ENCODE data around the gene SEMA5B. TPM values are rescaled to one million over a fixed set of nuclear protein-coding genes. Genes with fewer than 3 reads are reported as not detected.

The SEMA5B gene
- total and polyA plus RNA-seq, 9 of the 15 experiments (the other 6 are each of a cell fraction or from before 2014, with no cell fraction given) = not detected

DNA sequence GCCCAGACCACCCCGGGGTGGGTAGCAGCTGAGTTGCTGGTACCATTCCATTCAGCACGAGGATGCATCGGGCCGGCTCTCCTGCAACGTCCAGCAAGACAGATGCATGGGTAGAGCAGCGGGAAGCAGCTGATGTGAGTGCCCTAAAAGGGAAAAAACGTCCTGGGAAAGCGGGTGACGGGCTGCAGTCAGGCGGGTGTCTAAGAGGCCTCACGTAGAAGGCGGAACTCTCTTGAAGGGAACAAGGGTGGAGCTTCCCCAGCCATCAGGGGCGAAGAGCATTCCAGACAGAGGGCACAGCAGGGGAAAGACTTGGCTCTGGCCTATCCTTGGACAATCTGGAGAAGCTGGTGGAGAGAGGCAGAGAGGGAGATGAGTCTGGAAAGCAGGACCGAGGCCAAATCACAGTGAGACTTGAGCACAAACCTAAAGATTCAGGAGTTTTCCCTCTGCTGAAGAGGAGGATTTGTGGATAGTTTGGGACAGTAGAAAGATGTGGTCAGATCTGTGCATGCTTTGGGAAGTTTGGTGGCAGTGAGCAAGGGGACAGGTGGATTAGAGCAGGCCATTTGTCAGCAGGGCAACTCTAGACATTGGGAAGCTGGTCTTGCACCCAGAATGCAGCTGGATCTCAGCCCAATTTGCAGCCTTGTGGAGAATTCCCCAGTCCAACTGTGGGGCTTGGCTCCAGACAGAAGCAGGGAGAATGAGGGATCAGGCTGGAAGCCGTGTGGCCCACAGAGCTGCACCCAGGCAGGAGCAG, 70.7 kb downstream of the SEMA5B start:
- no TSS peak for BruUV-seq (replicated peaks)
- Histone ChIP-seq H3K4me2 (ENCODE audit: insufficient read depth, low read length) (no peak overlapping the region), H3K9ac (ENCODE audit: insufficient read depth in 1 of 2, low read depth in 2 of 2, low read length in 2 of 2) (no peak overlapping the region), H3K27me3 (ENCODE audit: control insufficient read depth in 2 of 2, insufficient read depth in 2 of 2, low read length in 2 of 2) (peaks cover 8 to 36% of the 10 kb centered on the region in 2 experiments; a peak in 3 of 5 replicates), H4K20me1 (replicated peaks; ENCODE audit: control insufficient read depth, insufficient read depth, low read length) (no peaks in the 10 kb centered on the region; the same call in 1 of the 2 replicates), H2AFZ (ENCODE audit: low read depth, low read length) (no peak overlapping the region), H3K4me3 (no peak overlapping the region), H3K4me1 (replicated peaks in 1 of 2; ENCODE audit: control insufficient read depth in 2 of 2, insufficient read depth in 2 of 2, low read length in 2 of 2) (no peaks in the 10 kb centered on the region), H3K9me3 (replicated peaks; ENCODE audit: control insufficient read depth, insufficient read depth, low read depth, low read length) (no peaks in the 10 kb centered on the region), H3K79me2 (ENCODE audit: control insufficient read depth, insufficient read depth, low read length) (no peaks in the 10 kb centered on the region), H3K27ac (ENCODE audit: extremely low read depth, low read depth, low read length) (no peak overlapping the region), H3K36me3 (ENCODE audit: control insufficient read depth, insufficient read depth, low read length) (no peaks in the 10 kb centered on the region), H3K9me1 (ENCODE audit: control insufficient read depth, insufficient read depth, low read length) (no peaks in the 10 kb centered on the region)
- ATAC-seq (no peak), FAIRE-seq (no peak), DNase-seq (ENCODE audit: extremely low read depth in 1 of 4, low spot score in 3 of 4) (no peak)
- 0% methylated on average over 13 of the region's 15 CpGs for WGBS (ENCODE audit: insufficient coverage, low coverage, missing lambda C conversion rate)
- POLR2A ChIA-PET = interaction anchor here (0.7 to 1.1 kb wide), 3 partner anchors 8 to 598 kb away, joined by 3 read pairs; no protein-coding TSS in a partner anchor
- in situ Hi-C loops (cut with MboI) (no loop called here), intact Hi-C loops (cut with micrococcal nuclease) (no loop called here)
- CTCF ChIA-PET (ENCODE audit: low intra/inter-chr PET ratio) = no interaction called here
- TF ChIP-seq ZNF778 (CRISPR knock-in tag; IDR thresholded peaks at IDR 0.05) = no peak
- no peak for TF ChIP-seq L3MBTL2 (IDR thresholded peaks at IDR 0.05)
- no peak for TF ChIP-seq ZFP36 (IDR thresholded peaks at IDR 0.05; ENCODE audit: low read depth, low read length, partially characterized antibody)

DNA sequence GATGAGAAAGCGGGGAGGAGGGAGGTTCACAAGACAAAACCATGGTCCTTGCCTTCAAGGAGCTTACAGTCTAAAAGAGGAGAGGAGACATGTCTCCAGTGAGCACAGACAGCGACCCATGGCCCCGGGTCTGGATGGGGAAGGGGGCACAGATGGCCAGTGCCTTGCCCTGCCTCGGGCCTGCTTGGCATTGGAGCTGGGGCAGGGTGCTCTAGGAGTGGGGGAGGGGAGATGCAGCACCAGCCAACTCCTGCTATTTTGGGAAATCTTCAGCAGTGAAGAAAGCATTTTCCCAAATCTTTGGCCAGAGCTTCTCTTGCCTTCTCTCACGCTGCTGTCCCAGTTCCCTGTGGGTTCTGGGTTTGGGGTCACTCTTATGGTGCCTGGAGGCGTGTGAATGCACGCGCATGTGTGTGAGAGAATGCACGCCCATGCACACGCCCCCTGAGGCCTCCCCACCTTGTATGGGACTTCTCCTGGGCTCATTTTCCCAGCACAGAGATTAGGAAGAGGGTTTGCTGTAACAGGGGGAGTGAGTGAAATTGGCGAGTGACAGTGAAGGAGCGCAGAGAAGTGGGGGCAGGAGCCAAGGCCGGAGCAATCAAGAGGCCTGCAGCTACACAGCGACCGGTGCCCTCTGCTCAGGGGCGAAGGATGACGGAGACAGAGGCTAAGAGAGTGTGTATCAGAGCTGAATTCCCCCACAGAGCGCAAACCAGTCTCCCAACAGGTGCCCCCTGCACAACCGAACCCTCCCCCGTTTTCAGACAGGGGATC, 71.5 kb downstream of the SEMA5B start:
- FAIRE-seq (no peak), DNase-seq (ENCODE audit: extremely low read depth in 1 of 4, low spot score in 3 of 4) (no peak), ATAC-seq (no peak)
- Histone ChIP-seq H3K4me1 (replicated peaks in 1 of 2; ENCODE audit: control insufficient read depth in 2 of 2, insufficient read depth in 2 of 2, low read length in 2 of 2) (no peaks in the 10 kb centered on the region), H3K36me3 (ENCODE audit: control insufficient read depth, insufficient read depth, low read length) (no peaks in the 10 kb centered on the region), H3K9me3 (replicated peaks; ENCODE audit: control insufficient read depth, insufficient read depth, low read depth, low read length) (no peaks in the 10 kb centered on the region), H2AFZ (ENCODE audit: low read depth, low read length) (no peak overlapping the region), H3K4me3 (no peak overlapping the region), H3K9ac (ENCODE audit: insufficient read depth in 1 of 2, low read depth in 2 of 2, low read length in 2 of 2) (no peak overlapping the region), H3K79me2 (ENCODE audit: control insufficient read depth, insufficient read depth, low read length) (no peaks in the 10 kb centered on the region), H3K4me2 (ENCODE audit: insufficient read depth, low read length) (no peak overlapping the region), H3K27ac (ENCODE audit: extremely low read depth, low read depth, low read length) (no peak overlapping the region), H4K20me1 (replicated peaks; ENCODE audit: control insufficient read depth, insufficient read depth, low read length) (no peaks in the 10 kb centered on the region; the same call in 1 of the 2 replicates), H3K27me3 (ENCODE audit: control insufficient read depth in 2 of 2, insufficient read depth in 2 of 2, low read length in 2 of 2) (peaks cover 7 to 32% of the 10 kb centered on the region in 2 experiments; a peak in 3 of 5 replicates), H3K9me1 (ENCODE audit: control insufficient read depth, insufficient read depth, low read length) (no peaks in the 10 kb centered on the region)
- CTCF ChIA-PET (ENCODE audit: low intra/inter-chr PET ratio) = no interaction called here
- BruUV-seq (replicated peaks) = no TSS peak
- intact Hi-C loops (cut with micrococcal nuclease) = no loop called here
- POLR2A ChIA-PET = interaction anchor here (1.1 kb wide), 1 partner anchor 9 kb away, joined by 3 read pairs; no protein-coding TSS in a partner anchor
- WGBS (ENCODE audit: insufficient coverage, low coverage, missing lambda C conversion rate) = 2% methylated on average over 15 of the region's 20 CpGs
- in situ Hi-C loops (cut with MboI) = no loop called here
- TF ChIP-seq, protein P1, sequence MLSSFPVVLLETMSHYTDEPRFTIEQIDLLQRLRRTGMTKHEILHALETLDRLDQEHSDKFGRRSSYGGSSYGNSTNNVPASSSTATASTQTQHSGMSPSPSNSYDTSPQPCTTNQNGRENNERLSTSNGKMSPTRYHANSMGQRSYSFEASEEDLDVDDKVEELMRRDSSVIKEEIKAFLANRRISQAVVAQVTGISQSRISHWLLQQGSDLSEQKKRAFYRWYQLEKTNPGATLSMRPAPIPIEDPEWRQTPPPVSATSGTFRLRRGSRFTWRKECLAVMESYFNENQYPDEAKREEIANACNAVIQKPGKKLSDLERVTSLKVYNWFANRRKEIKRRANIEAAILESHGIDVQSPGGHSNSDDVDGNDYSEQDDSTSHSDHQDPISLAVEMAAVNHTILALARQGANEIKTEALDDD (IDR thresholded peaks at IDR 0.05) = no peak
- TF ChIP-seq TBP (optimal IDR thresholded peaks at IDR 0.05; ENCODE audit: low read depth, low read length) (no peak), FOXJ2 (tag; IDR thresholded peaks at IDR 0.05) (no peak), ZKSCAN1 (IDR thresholded peaks at IDR 0.05; ENCODE audit: low read depth, low read length) (peak; percentile 3; the same call in 1 of the 2 replicates), KDM4B (IDR thresholded peaks at IDR 0.05; ENCODE audit: borderline replicate concordance in 2 of 2, low read depth in 1 of 2) (no peak)
- TF ChIP-seq, protein P2, sequence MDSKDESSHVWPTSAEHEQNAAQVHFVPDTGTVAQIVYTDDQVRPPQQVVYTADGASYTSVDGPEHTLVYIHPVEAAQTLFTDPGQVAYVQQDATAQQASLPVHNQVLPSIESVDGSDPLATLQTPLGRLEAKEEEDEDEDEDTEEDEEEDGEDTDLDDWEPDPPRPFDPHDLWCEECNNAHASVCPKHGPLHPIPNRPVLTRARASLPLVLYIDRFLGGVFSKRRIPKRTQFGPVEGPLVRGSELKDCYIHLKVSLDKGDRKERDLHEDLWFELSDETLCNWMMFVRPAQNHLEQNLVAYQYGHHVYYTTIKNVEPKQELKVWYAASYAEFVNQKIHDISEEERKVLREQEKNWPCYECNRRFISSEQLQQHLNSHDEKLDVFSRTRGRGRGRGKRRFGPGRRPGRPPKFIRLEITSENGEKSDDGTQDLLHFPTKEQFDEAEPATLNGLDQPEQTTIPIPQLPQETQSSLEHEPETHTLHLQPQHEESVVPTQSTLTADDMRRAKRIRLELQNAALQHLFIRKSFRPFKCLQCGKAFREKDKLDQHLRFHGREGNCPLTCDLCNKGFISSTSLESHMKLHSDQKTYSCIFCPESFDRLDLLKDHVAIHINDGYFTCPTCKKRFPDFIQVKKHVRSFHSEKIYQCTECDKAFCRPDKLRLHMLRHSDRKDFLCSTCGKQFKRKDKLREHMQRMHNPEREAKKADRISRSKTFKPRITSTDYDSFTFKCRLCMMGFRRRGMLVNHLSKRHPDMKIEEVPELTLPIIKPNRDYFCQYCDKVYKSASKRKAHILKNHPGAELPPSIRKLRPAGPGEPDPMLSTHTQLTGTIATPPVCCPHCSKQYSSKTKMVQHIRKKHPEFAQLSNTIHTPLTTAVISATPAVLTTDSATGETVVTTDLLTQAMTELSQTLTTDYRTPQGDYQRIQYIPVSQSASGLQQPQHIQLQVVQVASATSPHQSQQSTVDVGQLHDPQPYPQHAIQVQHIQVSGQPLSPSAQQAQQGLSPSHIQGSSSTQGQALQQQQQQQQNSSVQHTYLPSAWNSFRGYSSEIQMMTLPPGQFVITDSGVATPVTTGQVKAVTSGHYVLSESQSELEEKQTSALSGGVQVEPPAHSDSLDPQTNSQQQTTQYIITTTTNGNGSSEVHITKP (IDR thresholded peaks at IDR 0.05; ENCODE audit: partially characterized antibody) = no peak

All from K562 (cell line).